MM.1S (cell line): ENCODE data around the gene KCNIP3.

ENCODE experiments used
- CTCF ChIP-seq: fragments of 300-600 bp; sonication (generic); IDR thresholded peaks from 2 replicates; pipeline ENCODE4 v1.5.1; 2016; ENCODE audit warnings: antibody characterized with exemption, low read length, mixed read lengths
- EZH2 ChIP-seq: fragments of 300-600 bp; sonication (generic); optimal IDR thresholded peaks from 2 replicates; pipeline ENCODE3; 2017; ENCODE audit warnings: low read depth, mild to moderate bottlenecking, antibody characterized with exemption, low read length, mixed read lengths
- EZH2phosphoT487 ChIP-seq: fragments of 300-600 bp; sonication (generic); IDR thresholded peaks from 2 replicates; pipeline ENCODE4 v1.6.1; 2018; ENCODE audit warnings: antibody characterized with exemption, low read length

DNA sequence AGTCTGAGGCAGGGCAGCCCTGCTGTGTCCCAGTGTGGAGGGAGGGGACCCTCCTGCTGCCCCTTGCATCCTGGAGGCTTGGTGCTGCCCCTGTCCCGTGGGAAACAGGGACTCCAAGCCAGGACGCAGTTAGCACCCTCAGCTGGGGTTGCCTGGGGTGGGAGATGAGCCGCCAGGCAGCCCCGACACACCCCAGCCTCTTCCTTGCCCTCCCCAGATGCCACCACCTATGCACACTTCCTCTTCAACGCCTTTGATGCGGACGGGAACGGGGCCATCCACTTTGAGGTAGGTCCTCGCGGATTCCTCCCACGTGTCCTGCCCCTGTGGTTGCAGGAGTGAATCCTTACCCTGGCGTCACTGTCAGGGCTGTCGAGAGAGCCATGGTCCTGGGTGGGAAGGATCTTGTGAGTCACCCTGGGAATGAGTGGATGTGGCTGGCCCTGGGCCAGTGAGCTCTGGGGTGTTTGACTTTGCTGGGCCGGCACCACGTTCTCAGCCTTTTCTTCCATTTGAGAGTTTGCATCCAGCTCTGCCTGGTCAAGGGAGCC, 77.8 kb downstream of the KCNIP3 start:
- no peak for TF ChIP-seq CTCF
- no peak for TF ChIP-seq EZH2
- no peak for TF ChIP-seq EZH2phosphoT487
